C1 segment of cervical spinal cord (tissue), 14 donors: ENCODE results near the gene CCSER1.
"Not testable (repeated sequence)": the region's sequence is repeated elsewhere in the genome, so short reads cannot be mapped to it uniquely, and the experiment has no call there.

ENCODE experiments used
- DNase-seq, 14 donors: peaks; one replicate each; lab custom pipeline; 2025; lab: John Stamatoyannopoulos, UW

Gene CCSER1

GRCh38 chr4:91502365-91502764, 1375.2 kb downstream of the CCSER1 start:
- DNase-seq: no peak

- no peak for DNase-seq
Observed at GRCh38 chr4:91513326-91513725, 1386.1 kb downstream of the CCSER1 start.

GRCh38 chr4:91519155-91519554, 1392.0 kb downstream of the CCSER1 start:
- no peak for DNase-seq

- no peak for DNase-seq
Observed at GRCh38 chr4:91525621-91526020, 1398.4 kb downstream of the CCSER1 start.

GRCh38 chr4:91527056-91527455, 1399.9 kb downstream of the CCSER1 start:
- DNase-seq: no peak

GRCh38 chr4:91567594-91567993, 1440.4 kb downstream of the CCSER1 start:
- DNase-seq: no peak

GRCh38 chr4:91577864-91578263, 1450.7 kb downstream of the CCSER1 start:
- no peak for DNase-seq

- no peak for DNase-seq
Observed at GRCh38 chr4:91590260-91590659, 1463.1 kb downstream of the CCSER1 start.

GRCh38 chr4:91592125-91592524, 1464.9 kb downstream of the CCSER1 start:
- no peak for DNase-seq

GRCh38 chr4:91596718-91597117, 1469.5 kb downstream of the CCSER1 start:
- no peak for DNase-seq

GRCh38 chr4:91598696-91599095, 1471.5 kb downstream of the CCSER1 start:
- DNase-seq: no peak

- no peak for DNase-seq
Observed at GRCh38 chr4:91600301-91600700, 1473.1 kb downstream of the CCSER1 start.

- no peak for DNase-seq
Observed at GRCh38 chr4:91601401-91601800, 1474.2 kb downstream of the CCSER1 start.

GRCh38 chr4:91611782-91612181, 1484.6 kb downstream of the CCSER1 start:
- DNase-seq: no peak

- no peak for DNase-seq
Observed at GRCh38 chr4:91620952-91621351, 1493.8 kb downstream of the CCSER1 start.

- no peak for DNase-seq
Observed at GRCh38 chr4:91621446-91621845, 1494.3 kb downstream of the CCSER1 start.

GRCh38 chr4:91622925-91623602, 1495.9 kb downstream of the CCSER1 start:
- no peak for DNase-seq

GRCh38 chr4:91623603-91623967, 1496.4 kb downstream of the CCSER1 start:
- DNase-seq: not testable (repeated sequence)

GRCh38 chr4:91630054-91630453, 1502.9 kb downstream of the CCSER1 start:
- no peak for DNase-seq

- no peak for DNase-seq
Observed at GRCh38 chr4:91630764-91631163, 1503.6 kb downstream of the CCSER1 start.

- DNase-seq: no peak
Observed at GRCh38 chr4:91631335-91631734, 1504.1 kb downstream of the CCSER1 start.

- no peak for DNase-seq
Observed at GRCh38 chr4:91636083-91636482, 1508.9 kb downstream of the CCSER1 start.
